Mucosa of rectum (tissue), 2 donors: ENCODE data around the gene PM20D2.

Source experiments
- H3K27ac ChIP-seq, 2 donors: one replicate each; pipeline ENCODE4 v1.7.0; 2013; ENCODE audit warnings: inconsistent platforms in 2 of 2, low read depth in 2 of 2, low read length in 2 of 2
- H3K27me3 ChIP-seq, 2 donors: one replicate each; pipeline ENCODE4 v1.7.0; 2013; ENCODE audit warnings: low read length in 2 of 2; ENCODE audit not compliant: control insufficient read depth in 2 of 2, insufficient read depth in 2 of 2
- H3K36me3 ChIP-seq, 2 donors: one replicate each; pipeline ENCODE4 v1.7.0; 2013; ENCODE audit warnings: low read length in 2 of 2; ENCODE audit not compliant: control insufficient read depth in 2 of 2, insufficient read depth in 2 of 2
- H3K4me1 ChIP-seq, 2 donors: one replicate each; pipeline ENCODE4 v1.7.0; 2013; ENCODE audit warnings: low read length in 2 of 2, mild to moderate bottlenecking in 1 of 2; ENCODE audit not compliant: control insufficient read depth in 2 of 2, insufficient read depth in 2 of 2
- H3K4me3 ChIP-seq, 2 donors: one replicate each; pipeline ENCODE4 v1.7.0; 2013; ENCODE audit warnings: low read length in 2 of 2
- H3K9ac ChIP-seq, 2 donors: one replicate each; pipeline ENCODE4 v1.7.0; 2013; ENCODE audit warnings: low read length in 2 of 2, low read depth in 1 of 2, mild to moderate bottlenecking in 1 of 2
- H3K9me3 ChIP-seq, 2 donors: one replicate each; pipeline ENCODE4 v1.7.0; 2013; ENCODE audit warnings: low read length in 2 of 2; ENCODE audit not compliant: control insufficient read depth in 2 of 2
- donor health status: healthy.
- donor health status: Normal muscosa, but diverticular disease.

Gene PM20D2, protein sequence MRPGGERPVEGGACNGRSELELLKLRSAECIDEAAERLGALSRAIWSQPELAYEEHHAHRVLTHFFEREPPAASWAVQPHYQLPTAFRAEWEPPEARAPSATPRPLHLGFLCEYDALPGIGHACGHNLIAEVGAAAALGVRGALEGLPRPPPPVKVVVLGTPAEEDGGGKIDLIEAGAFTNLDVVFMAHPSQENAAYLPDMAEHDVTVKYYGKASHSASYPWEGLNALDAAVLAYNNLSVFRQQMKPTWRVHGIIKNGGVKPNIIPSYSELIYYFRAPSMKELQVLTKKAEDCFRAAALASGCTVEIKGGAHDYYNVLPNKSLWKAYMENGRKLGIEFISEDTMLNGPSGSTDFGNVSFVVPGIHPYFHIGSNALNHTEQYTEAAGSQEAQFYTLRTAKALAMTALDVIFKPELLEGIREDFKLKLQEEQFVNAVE

DNA sequence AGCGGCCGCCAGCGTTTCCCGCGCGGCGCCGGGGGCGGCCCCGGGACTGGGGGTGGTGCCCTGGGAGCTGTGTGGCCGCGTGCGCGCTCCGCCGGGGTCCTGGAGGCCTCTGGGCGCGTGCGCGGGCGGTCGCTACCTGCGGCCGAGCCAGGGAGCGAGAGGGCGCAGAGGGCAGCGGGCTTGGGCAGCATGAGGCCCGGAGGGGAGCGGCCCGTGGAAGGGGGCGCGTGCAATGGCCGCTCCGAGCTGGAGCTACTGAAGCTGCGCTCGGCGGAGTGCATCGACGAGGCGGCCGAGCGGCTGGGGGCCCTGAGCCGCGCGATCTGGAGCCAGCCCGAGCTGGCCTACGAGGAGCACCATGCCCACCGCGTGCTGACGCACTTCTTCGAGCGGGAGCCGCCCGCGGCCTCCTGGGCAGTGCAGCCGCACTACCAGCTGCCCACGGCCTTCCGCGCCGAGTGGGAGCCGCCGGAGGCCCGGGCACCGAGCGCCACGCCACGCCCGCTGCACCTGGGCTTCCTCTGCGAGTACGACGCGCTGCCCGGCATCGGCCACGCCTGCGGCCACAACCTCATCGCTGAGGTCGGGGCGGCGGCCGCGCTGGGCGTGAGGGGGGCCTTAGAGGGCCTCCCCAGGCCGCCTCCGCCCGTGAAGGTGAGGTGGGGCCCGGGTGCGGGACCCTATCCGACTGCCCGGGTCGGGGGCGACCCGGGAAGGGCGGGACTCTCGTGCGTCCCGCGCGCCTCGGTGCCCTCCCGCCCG lies at the start of gene PM20D2:
TSS of gene PM20D2 (plus strand) at position 100 of the 762 bp plus-strand sequence. CDS start at position 190, 90 bp downstream.
- Histone ChIP-seq H3K27ac (peak within 1 kb of the TSS; percentile 84), H3K9me3 (no peaks in the 10 kb centered on the region), H3K4me1 (peaks cover 7 to 9% of the 10 kb centered on the region in 2 donors), H3K9ac (peak within 1 kb of the TSS; percentile 65 to 93), H3K36me3 (no peaks in the 10 kb centered on the region), H3K4me3 (peak within 1 kb of the TSS; percentile 76 to 81), H3K27me3 (no peaks in the 10 kb centered on the region)

GRCh38 chr6:89098461-89098860 lies 47.4 kb upstream of the PM20D2 start:
- H3K36me3 ChIP-seq: no peaks in the 10 kb centered on the region
- no peak overlapping the region for H3K27ac ChIP-seq
- no peaks in the 10 kb centered on the region for H3K4me1 ChIP-seq
- H3K9ac ChIP-seq: no peak overlapping the region
- H3K9me3 ChIP-seq: no peaks in the 10 kb centered on the region
- H3K27me3 ChIP-seq: no peaks in the 10 kb centered on the region
- no peak overlapping the region for H3K4me3 ChIP-seq

DNA sequence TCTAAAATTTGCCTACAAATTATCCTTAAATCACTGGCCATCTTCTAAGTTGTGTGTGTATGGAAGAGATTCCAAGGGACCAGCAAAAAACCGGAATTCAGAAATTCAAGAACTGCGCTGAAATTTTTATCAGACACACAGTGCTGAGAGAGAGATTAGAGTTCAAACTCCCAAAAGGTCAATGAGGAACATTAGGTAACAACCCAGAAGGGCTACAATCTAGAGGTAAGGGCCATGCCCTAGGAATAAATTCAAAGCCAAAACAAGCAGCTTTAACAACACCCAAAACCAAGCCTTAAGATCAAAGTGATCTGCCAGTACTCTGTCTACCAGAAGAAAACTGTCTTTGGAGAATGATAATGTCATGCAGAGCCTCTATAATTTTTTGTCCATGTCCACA lies 45.7 kb upstream of the PM20D2 start:
- Histone ChIP-seq H3K27ac (no peak overlapping the region), H3K9ac (no peak overlapping the region), H3K4me1 (no peaks in the 10 kb centered on the region), H3K4me3 (no peak overlapping the region), H3K36me3 (no peaks in the 10 kb centered on the region), H3K27me3 (no peaks in the 10 kb centered on the region), H3K9me3 (no peaks in the 10 kb centered on the region)

DNA sequence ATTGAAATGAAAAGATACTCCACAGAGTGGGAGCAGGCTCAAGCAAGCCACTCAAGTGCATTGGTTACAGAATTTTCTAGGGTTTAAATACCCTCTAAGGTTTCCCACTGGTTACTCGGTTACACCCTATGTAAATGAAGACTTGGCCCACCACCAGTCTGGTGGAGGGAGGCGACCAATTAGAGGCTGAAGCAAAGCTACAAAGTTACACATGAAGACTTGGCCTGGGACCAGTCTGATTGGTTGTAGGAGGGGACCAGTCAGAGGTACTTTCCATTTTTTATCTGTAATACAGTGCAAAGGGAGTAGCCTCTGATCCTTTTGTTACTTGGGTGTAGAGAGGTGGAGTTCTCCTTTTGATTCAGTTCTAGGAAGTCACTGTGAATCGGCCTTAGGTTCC lies 35.6 kb upstream of the PM20D2 start:
- Histone ChIP-seq H3K4me1 (no peaks in the 10 kb centered on the region), H3K9ac (no peak overlapping the region), H3K36me3 (no peaks in the 10 kb centered on the region), H3K4me3 (no peak overlapping the region), H3K27me3 (no peaks in the 10 kb centered on the region), H3K27ac (no peak overlapping the region), H3K9me3 (no peaks in the 10 kb centered on the region)

- Histone ChIP-seq H3K9ac (no peak overlapping the region), H3K4me3 (no peak overlapping the region), H3K27ac (no peak overlapping the region), H3K27me3 (peaks cover 0 to 2% of the 10 kb centered on the region in 2 donors), H3K9me3 (no peaks in the 10 kb centered on the region), H3K4me1 (peaks cover 2% of the 10 kb centered on the region in 2 donors), H3K36me3 (no peaks in the 10 kb centered on the region)
Measured at GRCh38 chr6:89111933-89112332, 33.9 kb upstream of the PM20D2 start.

GRCh38 chr6:89116702-89117101 lies 29.2 kb upstream of the PM20D2 start:
- Histone ChIP-seq H3K9me3 (no peaks in the 10 kb centered on the region), H3K9ac (no peak overlapping the region), H3K36me3 (no peaks in the 10 kb centered on the region), H3K4me3 (peak overlapping the region in 1 of 2 donors; percentile 73), H3K4me1 (peaks cover 5 to 7% of the 10 kb centered on the region in 2 donors), H3K27ac (no peak overlapping the region), H3K27me3 (peaks cover 0 to 3% of the 10 kb centered on the region in 2 donors)

- Histone ChIP-seq H3K9me3 (no peaks in the 10 kb centered on the region), H3K36me3 (no peaks in the 10 kb centered on the region), H3K27ac (no peak within 1 kb of the TSS), H3K9ac (peak within 1 kb of the TSS; percentile 47 to 48), H3K4me3 (peak within 1 kb of the TSS; percentile 61 to 73), H3K4me1 (peaks cover 5 to 7% of the 10 kb centered on the region in 2 donors), H3K27me3 (peaks cover 0 to 3% of the 10 kb centered on the region in 2 donors)
Measured at GRCh38 chr6:89117211-89118108, 28.4 kb upstream of the PM20D2 start, which contains the start of gene SRSF12. SRSF12 (minus strand) TSS chr6:89118071; CDS start chr6:89117887, 184 bp downstream.

- Histone ChIP-seq H3K27me3 (peaks cover 0 to 3% of the 10 kb centered on the region in 2 donors), H3K4me3 (no peak overlapping the region), H3K9ac (no peak overlapping the region), H3K36me3 (no peaks in the 10 kb centered on the region), H3K9me3 (no peaks in the 10 kb centered on the region), H3K27ac (no peak overlapping the region), H3K4me1 (peaks cover 5 to 7% of the 10 kb centered on the region in 2 donors)
Measured at GRCh38 chr6:89118931-89119330, 26.9 kb upstream of the PM20D2 start.

GRCh38 chr6:89120371-89120770 lies 25.5 kb upstream of the PM20D2 start:
- H3K4me1 ChIP-seq: peaks cover 5 to 7% of the 10 kb centered on the region in 2 donors
- H3K9me3 ChIP-seq: no peaks in the 10 kb centered on the region

More at GRCh38 chr6:89120371-89120770, 25.5 kb upstream of the PM20D2 start:
- no peaks in the 10 kb centered on the region for H3K36me3 ChIP-seq
- H3K27ac ChIP-seq: no peak overlapping the region
- H3K27me3 ChIP-seq: peaks cover 0 to 3% of the 10 kb centered on the region in 2 donors
- no peak overlapping the region for H3K4me3 ChIP-seq
- no peak overlapping the region for H3K9ac ChIP-seq
